Hematopoietic multipotent progenitor cell treated with erythropoietin and hydrocortisone succinate and interleukin-3 and kit ligand, for 6 days (in vitro differentiated cells): ENCODE data around the gene EIF3K.
"Not testable (repeated sequence)": the region's sequence is repeated elsewhere in the genome, so short reads cannot be mapped to it uniquely, and the experiment has no call there.

Experiments used
- DNase-seq: peaks from one replicate; pipeline ENCODE4 v3.0.0-alpha.2; 2015

The EIF3K gene

GRCh38 chr19:38619361-38620174 is 580 bp downstream of the EIF3K start:
- DNase-seq: no peak

GRCh38 chr19:38624822-38625221 is 5.8 kb downstream of the EIF3K start:
- DNase-seq: no peak

- DNase-seq: no peak
Observed at GRCh38 chr19:38626401-38626800, 7.4 kb downstream of the EIF3K start.

- DNase-seq: no peak
Observed at GRCh38 chr19:38629568-38629967, 10.6 kb downstream of the EIF3K start.

- not testable (repeated sequence) for DNase-seq
Observed at GRCh38 chr19:38631301-38631700, 12.3 kb downstream of the EIF3K start.

- DNase-seq: not testable (repeated sequence)
Observed at GRCh38 chr19:38631811-38632475, 13.0 kb downstream of the EIF3K start.

GRCh38 chr19:38632476-38633213 is 13.7 kb downstream of the EIF3K start:
- DNase-seq: no peak

GRCh38 chr19:38634757-38635482 is 15.9 kb downstream of the EIF3K start:
- peak; percentile 81 for DNase-seq

- DNase-seq: no peak
Observed at GRCh38 chr19:38635483-38636399, 16.8 kb downstream of the EIF3K start.

GRCh38 chr19:38638461-38638860 is 19.5 kb downstream of the EIF3K start:
- DNase-seq: no peak

GRCh38 chr19:38639679-38640078 is 20.7 kb downstream of the EIF3K start:
- no peak for DNase-seq

- no peak for DNase-seq
Observed at GRCh38 chr19:38640368-38640767, 21.4 kb downstream of the EIF3K start.

GRCh38 chr19:38642176-38642575 is 23.2 kb downstream of the EIF3K start:
- DNase-seq: no peak

GRCh38 chr19:38644719-38645118 is 25.7 kb downstream of the EIF3K start:
- no peak for DNase-seq

- peak; percentile 97 for DNase-seq
Observed at GRCh38 chr19:38647368-38647965, 28.5 kb downstream of the EIF3K start, which contains the start of gene ACTN4. ACTN4 (plus strand) TSS chr19:38647649; CDS start chr19:38647746, 97 bp downstream.

- DNase-seq: no peak
Observed at GRCh38 chr19:38647966-38648768, 29.2 kb downstream of the EIF3K start.

GRCh38 chr19:38648769-38649304 is 29.8 kb downstream of the EIF3K start:
- DNase-seq: no peak

GRCh38 chr19:38649305-38650171 is 30.6 kb downstream of the EIF3K start:
- peak; percentile 66 for DNase-seq

- DNase-seq: no peak
Observed at GRCh38 chr19:38650172-38650775, 31.3 kb downstream of the EIF3K start.
